CD4-positive, alpha-beta T cell treated with Interleukin-4 for 1 hour (primary cell): ENCODE measurements around the gene CCDC194.
A peak's percentile ranks its signal among the peaks of the same experiment; 100 is the strongest.

ENCODE experiments used
- DNase-seq, 2 donors: peaks; one replicate each; pipeline ENCODE4 v3.0.0-alpha.2; 2020 to 2022

CCDC194 gene

GRCh38 chr19:17393914-17394313, at the start of gene CCDC194:
TSS of gene CCDC194 (minus strand) at chr19:17394196. CDS start at chr19:17394158, 38 bp downstream.
- no peak for DNase-seq

GRCh38 chr19:17441241-17442021, 47.4 kb upstream of the CCDC194 start:
- DNase-seq = peak in 1 of 2 donors; percentile 20

GRCh38 chr19:17436874-17437267, 42.9 kb upstream of the CCDC194 start:
- DNase-seq = no peak

GRCh38 chr19:17436094-17436873, 42.3 kb upstream of the CCDC194 start:
- DNase-seq = no peak

GRCh38 chr19:17435218-17435617, 41.2 kb upstream of the CCDC194 start:
- DNase-seq = no peak

- DNase-seq = no peak
Measured at GRCh38 chr19:17431417-17431816, 37.4 kb upstream of the CCDC194 start.

- DNase-seq = no peak
Measured at GRCh38 chr19:17429641-17430113, 35.7 kb upstream of the CCDC194 start.

GRCh38 chr19:17424743-17425365, 30.9 kb upstream of the CCDC194 start:
- peak; percentile 16 to 23 for DNase-seq

- DNase-seq = no peak
Measured at GRCh38 chr19:17423429-17424208, 29.6 kb upstream of the CCDC194 start.

GRCh38 chr19:17421942-17422341, 27.9 kb upstream of the CCDC194 start:
- DNase-seq = no peak

GRCh38 chr19:17420475-17420924, 26.5 kb upstream of the CCDC194 start:
- peak; percentile 21 to 30 for DNase-seq

- DNase-seq = peak; percentile 97 to 98
Measured at GRCh38 chr19:17419621-17420474, 25.9 kb upstream of the CCDC194 start, which contains the start of gene MVB12A. TSS of gene MVB12A (plus strand) at chr19:17420047. CDS start at chr19:17420136, 89 bp downstream.

GRCh38 chr19:17419154-17419620, 25.2 kb upstream of the CCDC194 start:
- DNase-seq = no peak

GRCh38 chr19:17418710-17419109, 24.7 kb upstream of the CCDC194 start:
- no peak for DNase-seq

- no peak for DNase-seq
Measured at GRCh38 chr19:17415121-17415520, 21.1 kb upstream of the CCDC194 start.

GRCh38 chr19:17414097-17414496, 20.1 kb upstream of the CCDC194 start:
- DNase-seq = no peak

- DNase-seq = no peak
Measured at GRCh38 chr19:17411801-17412200, 17.8 kb upstream of the CCDC194 start.

- DNase-seq = no peak
Measured at GRCh38 chr19:17409990-17410389, 16.0 kb upstream of the CCDC194 start.

GRCh38 chr19:17406887-17407196, 12.8 kb upstream of the CCDC194 start:
- no peak for DNase-seq

- peak in 1 of 2 donors; percentile 30 for DNase-seq
Measured at GRCh38 chr19:17406046-17406886, 12.3 kb upstream of the CCDC194 start.
